Measurements from ENCODE around the gene MX1.

Gene MX1

GRCh38 chr21:41432562-41433460, 6.8 kb downstream of the MX1 start:
- no peak for DNase-seq

- no peak for DNase-seq
Measured at GRCh38 chr21:41433566-41433965, 7.5 kb downstream of the MX1 start.

- DNase-seq: no peak
Measured at GRCh38 chr21:41435706-41436105, 9.7 kb downstream of the MX1 start.

- DNase-seq: no peak
Measured at GRCh38 chr21:41437729-41438128, 11.7 kb downstream of the MX1 start.

GRCh38 chr21:41438425-41439113, 12.5 kb downstream of the MX1 start:
- DNase-seq: no peak

- no peak for DNase-seq
Measured at GRCh38 chr21:41439248-41439647, 13.2 kb downstream of the MX1 start.

- DNase-seq: no peak
Measured at GRCh38 chr21:41441546-41441945, 15.5 kb downstream of the MX1 start.

GRCh38 chr21:41442481-41443186, 16.6 kb downstream of the MX1 start:
- no peak for DNase-seq

GRCh38 chr21:41443562-41443961, 17.5 kb downstream of the MX1 start:
- DNase-seq: no peak

- DNase-seq: no peak
Measured at GRCh38 chr21:41444703-41445464, 18.8 kb downstream of the MX1 start.

- no peak for DNase-seq
Measured at GRCh38 chr21:41445465-41445862, 19.4 kb downstream of the MX1 start.

- no peak for DNase-seq
Measured at GRCh38 chr21:41446586-41446985, 20.5 kb downstream of the MX1 start.

GRCh38 chr21:41447356-41447755, 21.3 kb downstream of the MX1 start:
- DNase-seq: no peak

GRCh38 chr21:41449613-41450012, 23.6 kb downstream of the MX1 start:
- DNase-seq: no peak

GRCh38 chr21:41451753-41452676, 26.0 kb downstream of the MX1 start:
- DNase-seq: no peak

- no peak for DNase-seq
Measured at GRCh38 chr21:41453198-41453597, 27.2 kb downstream of the MX1 start.

- no peak for DNase-seq
Measured at GRCh38 chr21:41453761-41454160, 27.7 kb downstream of the MX1 start.

GRCh38 chr21:41458121-41458520, 32.1 kb downstream of the MX1 start:
- no peak for DNase-seq

GRCh38 chr21:41458559-41458958, 32.5 kb downstream of the MX1 start:
- no peak for DNase-seq

- no peak for DNase-seq
Measured at GRCh38 chr21:41459884-41460534, 34.0 kb downstream of the MX1 start.

Measured in T-helper 2 cell (primary cell).